ENCODE measurements around the gene PTGFR. TPM values are rescaled to one million over a fixed set of nuclear protein-coding genes. Genes with fewer than 3 reads are reported as not detected.

The PTGFR gene
- polyA plus RNA-seq, 4 donors = 0.11 to 0.60 (median 0.25) TPM

- DNase-seq (ENCODE audit: low read depth in 4 of 4, low spot score in 3 of 4) = no peak
Observed at GRCh38 chr1:78577257-78578100, 86.7 kb downstream of the PTGFR start.

GRCh38 chr1:78586572-78586971, 95.8 kb downstream of the PTGFR start:
- no peak for DNase-seq (ENCODE audit: low read depth in 4 of 4, low spot score in 3 of 4)

DNA sequence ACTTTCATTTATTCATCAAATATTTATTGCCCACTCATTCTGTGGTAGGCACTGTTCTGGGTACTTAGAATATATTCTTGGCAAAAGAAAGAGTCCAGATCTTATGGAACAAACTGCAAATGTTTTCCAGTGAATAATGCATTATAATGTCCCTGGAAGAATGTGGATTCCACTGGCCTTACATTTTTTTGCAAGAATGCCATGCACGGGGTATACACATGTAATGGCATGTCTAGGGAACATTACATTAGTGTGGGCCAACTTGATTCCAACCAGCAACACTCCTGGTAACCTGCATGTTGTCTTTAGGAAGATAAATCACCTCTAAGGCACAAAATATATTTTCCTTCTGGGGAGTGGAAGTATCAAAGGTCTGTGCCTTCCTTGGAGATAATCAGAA, 96.4 kb downstream of the PTGFR start:
- DNase-seq (ENCODE audit: low read depth in 4 of 4, low spot score in 3 of 4) = no peak

Other genes starting within 250 kb of the PTGFR start
- gene IFI44L, start 129.5 kb downstream of the PTGFR start, polyA plus RNA-seq (ENCODE audit: insufficient read length in 4 of 4) = 1 to 10 TPM; 4.5 to 8.5 (median 7.4) TPM
- 10 to 100 TPM; 10.1 to 24.4 (median 16.1) TPM for gene IFI44, start 158.9 kb downstream of the PTGFR start, polyA plus RNA-seq (ENCODE audit: insufficient read length in 4 of 4)